ENCODE measurements around the gene NFKBIL1. TPM values are rescaled to one million over a fixed set of nuclear protein-coding genes. Genes with fewer than 3 reads are reported as not detected.

NFKBIL1 gene
- total and polyA plus RNA-seq, 10 of the 15 experiments (the other 5 are each of a cell fraction or from before 2014, with no cell fraction given), result 0.19 to 15.1 (median 7.0) TPM

DNA sequence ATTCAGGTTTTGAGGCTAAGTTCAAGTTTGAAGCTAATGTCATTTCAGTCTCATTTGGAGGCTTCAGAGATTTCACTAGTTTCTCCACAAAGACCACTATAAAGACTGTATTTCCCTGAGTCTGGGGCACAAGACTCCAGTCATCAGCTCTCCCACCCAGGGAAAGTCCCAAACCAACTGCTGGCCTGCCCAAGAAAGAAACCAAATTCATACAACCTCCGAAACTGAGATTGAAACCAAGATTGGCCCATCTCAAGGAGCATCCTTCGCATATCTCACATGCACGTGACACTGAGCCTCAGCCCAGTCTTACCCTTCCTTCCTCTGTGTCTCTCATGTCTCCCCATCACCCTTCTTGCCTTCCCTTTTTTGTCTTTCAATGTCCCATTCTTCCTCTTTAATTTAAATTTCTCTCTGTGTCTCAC, 21.1 kb downstream of the NFKBIL1 start (continued):
- TF ChIP-seq, protein P1, sequence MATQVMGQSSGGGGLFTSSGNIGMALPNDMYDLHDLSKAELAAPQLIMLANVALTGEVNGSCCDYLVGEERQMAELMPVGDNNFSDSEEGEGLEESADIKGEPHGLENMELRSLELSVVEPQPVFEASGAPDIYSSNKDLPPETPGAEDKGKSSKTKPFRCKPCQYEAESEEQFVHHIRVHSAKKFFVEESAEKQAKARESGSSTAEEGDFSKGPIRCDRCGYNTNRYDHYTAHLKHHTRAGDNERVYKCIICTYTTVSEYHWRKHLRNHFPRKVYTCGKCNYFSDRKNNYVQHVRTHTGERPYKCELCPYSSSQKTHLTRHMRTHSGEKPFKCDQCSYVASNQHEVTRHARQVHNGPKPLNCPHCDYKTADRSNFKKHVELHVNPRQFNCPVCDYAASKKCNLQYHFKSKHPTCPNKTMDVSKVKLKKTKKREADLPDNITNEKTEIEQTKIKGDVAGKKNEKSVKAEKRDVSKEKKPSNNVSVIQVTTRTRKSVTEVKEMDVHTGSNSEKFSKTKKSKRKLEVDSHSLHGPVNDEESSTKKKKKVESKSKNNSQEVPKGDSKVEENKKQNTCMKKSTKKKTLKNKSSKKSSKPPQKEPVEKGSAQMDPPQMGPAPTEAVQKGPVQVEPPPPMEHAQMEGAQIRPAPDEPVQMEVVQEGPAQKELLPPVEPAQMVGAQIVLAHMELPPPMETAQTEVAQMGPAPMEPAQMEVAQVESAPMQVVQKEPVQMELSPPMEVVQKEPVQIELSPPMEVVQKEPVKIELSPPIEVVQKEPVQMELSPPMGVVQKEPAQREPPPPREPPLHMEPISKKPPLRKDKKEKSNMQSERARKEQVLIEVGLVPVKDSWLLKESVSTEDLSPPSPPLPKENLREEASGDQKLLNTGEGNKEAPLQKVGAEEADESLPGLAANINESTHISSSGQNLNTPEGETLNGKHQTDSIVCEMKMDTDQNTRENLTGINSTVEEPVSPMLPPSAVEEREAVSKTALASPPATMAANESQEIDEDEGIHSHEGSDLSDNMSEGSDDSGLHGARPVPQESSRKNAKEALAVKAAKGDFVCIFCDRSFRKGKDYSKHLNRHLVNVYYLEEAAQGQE (IDR thresholded peaks at IDR 0.05; ENCODE audit: low read depth, low read length), result no peak
- TF ChIP-seq MEF2B (IDR thresholded peaks at IDR 0.05; ENCODE audit: partially characterized antibody, poor library complexity, severe bottlenecking) (peak; percentile 67), ASH2L (IDR thresholded peaks at IDR 0.05; ENCODE audit: borderline replicate concordance, low read depth) (no peak), NBN (IDR thresholded peaks at IDR 0.05) (peak; percentile 95), MTA2 (IDR thresholded peaks at IDR 0.05; ENCODE audit: low read depth) (peak; percentile 81), NRF1 (conservative IDR thresholded peaks at IDR 0.05; ENCODE audit: low read depth, low read length) (no peak), CHD2 (IDR thresholded peaks at IDR 0.05; ENCODE audit: borderline replicate concordance, low read depth, low read length) (no peak), JUNB (IDR thresholded peaks at IDR 0.05) (peak; percentile 42), SMC3 (IDR thresholded peaks at IDR 0.05; ENCODE audit: borderline replicate concordance, low read length) (no peak), IRF4 (IDR thresholded peaks at IDR 0.05; ENCODE audit: low read depth, low read length) (peak; percentile 83), EGR1 (IDR thresholded peaks at IDR 0.05; ENCODE audit: borderline replicate concordance in 1 of 2, low read depth in 2 of 2, low read length in 2 of 2) (no peak), SMAD5 (IDR thresholded peaks at IDR 0.05; ENCODE audit: low read depth) (no peak), NFIC (IDR thresholded peaks at IDR 0.05; ENCODE audit: low read depth, low read length) (no peak), RBBP5 (conservative IDR thresholded peaks at IDR 0.05) (no peak), BMI1 (IDR thresholded peaks at IDR 0.05; ENCODE audit: borderline replicate concordance) (no peak), SUPT20H (IDR thresholded peaks at IDR 0.05; ENCODE audit: borderline replicate concordance, control insufficient read depth, low read depth, low read length) (no peak), CBFB (IDR thresholded peaks at IDR 0.05; ENCODE audit: low read depth) (peak; percentile 65; the same call in 1 of the 2 replicates), ZBED1 (IDR thresholded peaks at IDR 0.05; ENCODE audit: borderline replicate concordance) (peak; percentile 83; the same call in 1 of the 2 replicates), BRCA1 (IDR thresholded peaks at IDR 0.05; ENCODE audit: low read depth, low read length) (no peak), HDAC6 (IDR thresholded peaks at IDR 0.05; ENCODE audit: unreplicated experiment) (no peak), RCOR1 (conservative IDR thresholded peaks at IDR 0.05; ENCODE audit: low read depth, low read length) (no peak)
- TF ChIP-seq, protein P2, sequence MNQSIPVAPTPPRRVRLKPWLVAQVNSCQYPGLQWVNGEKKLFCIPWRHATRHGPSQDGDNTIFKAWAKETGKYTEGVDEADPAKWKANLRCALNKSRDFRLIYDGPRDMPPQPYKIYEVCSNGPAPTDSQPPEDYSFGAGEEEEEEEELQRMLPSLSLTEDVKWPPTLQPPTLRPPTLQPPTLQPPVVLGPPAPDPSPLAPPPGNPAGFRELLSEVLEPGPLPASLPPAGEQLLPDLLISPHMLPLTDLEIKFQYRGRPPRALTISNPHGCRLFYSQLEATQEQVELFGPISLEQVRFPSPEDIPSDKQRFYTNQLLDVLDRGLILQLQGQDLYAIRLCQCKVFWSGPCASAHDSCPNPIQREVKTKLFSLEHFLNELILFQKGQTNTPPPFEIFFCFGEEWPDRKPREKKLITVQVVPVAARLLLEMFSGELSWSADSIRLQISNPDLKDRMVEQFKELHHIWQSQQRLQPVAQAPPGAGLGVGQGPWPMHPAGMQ (IDR thresholded peaks at IDR 0.05; ENCODE audit: borderline replicate concordance), result no peak
- TF ChIP-seq, protein P3, sequence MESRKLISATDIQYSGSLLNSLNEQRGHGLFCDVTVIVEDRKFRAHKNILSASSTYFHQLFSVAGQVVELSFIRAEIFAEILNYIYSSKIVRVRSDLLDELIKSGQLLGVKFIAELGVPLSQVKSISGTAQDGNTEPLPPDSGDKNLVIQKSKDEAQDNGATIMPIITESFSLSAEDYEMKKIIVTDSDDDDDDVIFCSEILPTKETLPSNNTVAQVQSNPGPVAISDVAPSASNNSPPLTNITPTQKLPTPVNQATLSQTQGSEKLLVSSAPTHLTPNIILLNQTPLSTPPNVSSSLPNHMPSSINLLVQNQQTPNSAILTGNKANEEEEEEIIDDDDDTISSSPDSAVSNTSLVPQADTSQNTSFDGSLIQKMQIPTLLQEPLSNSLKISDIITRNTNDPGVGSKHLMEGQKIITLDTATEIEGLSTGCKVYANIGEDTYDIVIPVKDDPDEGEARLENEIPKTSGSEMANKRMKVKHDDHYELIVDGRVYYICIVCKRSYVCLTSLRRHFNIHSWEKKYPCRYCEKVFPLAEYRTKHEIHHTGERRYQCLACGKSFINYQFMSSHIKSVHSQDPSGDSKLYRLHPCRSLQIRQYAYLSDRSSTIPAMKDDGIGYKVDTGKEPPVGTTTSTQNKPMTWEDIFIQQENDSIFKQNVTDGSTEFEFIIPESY (IDR thresholded peaks at IDR 0.05), result no peak
- TF ChIP-seq, protein P4, sequence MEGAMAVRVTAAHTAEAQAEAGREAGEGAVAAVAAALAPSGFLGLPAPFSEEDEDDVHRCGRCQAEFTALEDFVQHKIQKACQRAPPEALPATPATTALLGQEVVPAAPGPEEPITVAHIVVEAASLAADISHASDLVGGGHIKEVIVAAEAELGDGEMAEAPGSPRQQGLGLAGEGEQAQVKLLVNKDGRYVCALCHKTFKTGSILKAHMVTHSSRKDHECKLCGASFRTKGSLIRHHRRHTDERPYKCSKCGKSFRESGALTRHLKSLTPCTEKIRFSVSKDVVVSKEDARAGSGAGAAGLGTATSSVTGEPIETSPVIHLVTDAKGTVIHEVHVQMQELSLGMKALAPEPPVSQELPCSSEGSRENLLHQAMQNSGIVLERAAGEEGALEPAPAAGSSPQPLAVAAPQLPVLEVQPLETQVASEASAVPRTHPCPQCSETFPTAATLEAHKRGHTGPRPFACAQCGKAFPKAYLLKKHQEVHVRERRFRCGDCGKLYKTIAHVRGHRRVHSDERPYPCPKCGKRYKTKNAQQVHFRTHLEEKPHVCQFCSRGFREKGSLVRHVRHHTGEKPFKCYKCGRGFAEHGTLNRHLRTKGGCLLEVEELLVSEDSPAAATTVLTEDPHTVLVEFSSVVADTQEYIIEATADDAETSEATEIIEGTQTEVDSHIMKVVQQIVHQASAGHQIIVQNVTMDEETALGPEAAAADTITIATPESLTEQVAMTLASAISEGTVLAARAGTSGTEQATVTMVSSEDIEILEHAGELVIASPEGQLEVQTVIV (IDR thresholded peaks at IDR 0.05; ENCODE audit: borderline replicate concordance, partially characterized antibody), result no peak
